ENCODE results near the gene HELZ.

- no peak for TF ChIP-seq CTCF (IDR thresholded peaks at IDR 0.05; ENCODE audit: low read length)
- no peak for TF ChIP-seq EZH2 (IDR thresholded peaks at IDR 0.05; ENCODE audit: borderline replicate concordance, low read length)
Measured at GRCh38 chr17:67139289-67139688, 105.7 kb downstream of the HELZ start.

Data from OCI-LY1 (cell line).